GM21423 (cell line): Measurements from ENCODE around the gene FBXL13.
"Not testable (repeated sequence)": the region's sequence is repeated elsewhere in the genome, so short reads cannot be mapped to it uniquely, and the experiment has no call there.

Source experiments
- ATAC-seq: cut with Tn5 transposase; IDR thresholded peaks from one replicate; pipeline ENCODE4 v1.9.1; 2021; ENCODE audit warnings: mild to moderate bottlenecking, moderate library complexity; ENCODE audit not compliant: unreplicated experiment

Gene FBXL13

DNA sequence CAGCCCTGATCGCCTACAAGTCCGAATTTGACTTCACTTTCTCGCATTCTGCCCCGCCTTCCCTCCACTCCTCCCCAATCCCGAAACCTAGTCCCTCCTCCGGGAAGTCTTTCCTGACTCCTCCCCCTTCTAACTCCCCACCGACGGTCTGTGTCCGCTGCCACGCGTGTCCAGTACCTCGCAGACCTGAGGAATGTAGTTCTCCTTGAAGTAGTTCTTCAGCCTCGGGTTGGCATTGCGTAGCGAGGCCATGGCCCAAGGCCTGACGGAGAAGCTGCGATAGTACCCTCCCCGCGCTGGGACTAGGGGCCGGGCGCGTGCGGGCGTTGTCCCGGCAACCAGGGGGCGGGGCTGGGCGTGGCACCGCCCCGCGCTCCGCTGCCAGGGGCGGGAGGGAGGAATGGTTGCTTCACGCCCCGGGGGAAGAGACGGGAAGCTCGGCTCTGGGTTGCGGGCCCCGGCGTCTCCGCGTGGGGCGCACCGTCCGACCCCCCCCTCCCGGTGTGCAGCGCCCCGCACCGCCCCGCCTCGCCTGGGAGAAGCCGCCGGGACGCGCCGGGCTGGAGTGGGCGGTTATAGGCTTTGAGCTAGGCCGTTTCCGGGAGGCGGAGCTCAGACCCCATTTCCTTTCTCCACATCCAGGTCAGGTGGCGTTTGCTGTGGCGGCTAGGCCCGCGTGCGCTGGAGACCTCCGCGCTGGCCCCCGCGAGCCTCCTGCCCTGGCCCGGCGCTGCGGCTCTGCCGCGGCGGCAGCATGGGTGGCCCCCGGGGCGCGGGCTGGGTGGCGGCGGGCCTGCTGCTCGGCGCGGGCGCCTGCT lies at the start of gene FBXL13, which contains the start of gene ARMC10:
Gene FBXL13, minus strand, starts transcription at position 278 of the 818 bp plus-strand sequence.
Gene ARMC10, plus strand, starts transcription at position 622 of the 818 bp plus-strand sequence. Its CDS starts 133 bp downstream, at position 755.
- peak; percentile 89 for ATAC-seq

DNA sequence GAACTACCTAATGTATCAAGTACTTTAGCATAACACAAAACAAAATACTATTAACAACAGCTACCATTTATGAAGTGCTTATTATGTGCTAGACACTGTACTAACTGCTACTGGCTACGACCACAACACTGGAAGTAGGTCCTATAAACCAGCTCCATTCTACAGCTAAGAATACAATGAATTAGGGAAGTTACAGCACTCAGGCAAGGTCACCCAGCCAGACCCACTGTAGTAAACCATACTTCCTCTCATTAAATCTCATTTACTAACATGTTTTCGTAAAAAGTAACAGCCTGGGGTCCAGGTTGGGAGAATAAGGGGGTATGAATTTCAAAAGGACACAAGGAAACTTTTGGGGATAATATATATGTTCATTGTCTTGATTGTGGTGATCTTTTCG lies 48.9 kb upstream of the FBXL13 start:
- no peak for ATAC-seq

DNA sequence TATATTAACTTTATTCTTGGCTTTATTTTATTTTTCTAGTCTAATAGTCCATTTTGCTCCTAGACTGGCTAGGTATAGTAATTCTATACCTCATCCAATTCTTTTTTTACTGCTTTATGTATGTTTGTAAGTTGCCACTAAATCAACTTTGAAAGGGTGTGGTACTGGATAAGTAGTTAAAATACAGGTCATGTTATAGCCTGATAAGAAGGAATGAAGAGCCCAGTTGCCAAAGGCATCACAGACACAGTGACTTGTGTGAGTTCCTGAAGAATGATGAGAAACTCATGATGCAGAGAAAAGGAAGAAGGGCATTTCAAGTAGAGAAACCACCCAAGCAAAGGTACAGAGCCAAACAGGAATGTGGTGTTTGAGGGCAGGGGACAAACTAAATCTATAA lies 47.0 kb upstream of the FBXL13 start:
- ATAC-seq = no peak

DNA sequence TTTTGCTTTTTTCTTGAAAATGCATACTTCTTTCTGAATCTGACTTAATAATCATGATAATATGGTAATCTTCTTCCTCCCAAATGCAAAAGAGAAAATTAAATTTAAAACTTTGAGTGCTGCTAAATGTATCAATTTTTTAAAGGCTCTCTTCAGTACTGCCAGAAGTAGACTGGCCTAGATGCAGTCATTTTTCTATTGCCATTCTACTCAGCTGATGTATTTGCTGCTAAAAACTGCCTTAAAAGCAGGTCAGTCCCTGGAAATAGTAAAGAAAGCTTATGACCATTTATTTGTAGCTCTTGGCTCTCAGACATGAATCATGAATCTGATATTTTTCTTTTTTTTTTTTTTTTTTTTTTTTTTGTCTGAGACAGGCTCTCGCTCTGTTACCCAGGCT lies 45.8 kb upstream of the FBXL13 start:
- ATAC-seq = no peak

DNA sequence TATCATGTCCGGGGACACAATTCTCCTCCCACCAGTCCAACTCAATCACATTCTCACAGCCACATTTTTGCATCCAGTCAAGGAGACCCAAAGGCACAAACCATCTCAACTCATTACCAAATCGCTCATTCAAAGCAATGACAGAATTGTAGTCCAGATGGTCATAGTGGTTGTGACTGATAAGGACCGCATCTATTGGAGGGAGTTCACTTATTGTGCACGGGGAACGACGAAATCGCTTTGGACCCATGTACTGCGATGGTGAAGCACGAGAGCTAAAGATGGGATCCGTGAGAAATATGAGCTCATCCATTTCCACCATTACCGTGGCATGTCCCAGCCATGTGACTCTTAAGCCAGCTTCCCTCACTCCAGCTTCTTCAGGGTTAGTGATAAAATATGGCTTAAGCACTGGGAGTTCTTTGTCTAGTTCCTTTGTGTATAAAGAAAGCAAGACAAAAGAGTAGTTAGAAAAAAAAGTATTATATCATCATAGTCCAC lies 45.2 kb upstream of the FBXL13 start:
- no peak for ATAC-seq

DNA sequence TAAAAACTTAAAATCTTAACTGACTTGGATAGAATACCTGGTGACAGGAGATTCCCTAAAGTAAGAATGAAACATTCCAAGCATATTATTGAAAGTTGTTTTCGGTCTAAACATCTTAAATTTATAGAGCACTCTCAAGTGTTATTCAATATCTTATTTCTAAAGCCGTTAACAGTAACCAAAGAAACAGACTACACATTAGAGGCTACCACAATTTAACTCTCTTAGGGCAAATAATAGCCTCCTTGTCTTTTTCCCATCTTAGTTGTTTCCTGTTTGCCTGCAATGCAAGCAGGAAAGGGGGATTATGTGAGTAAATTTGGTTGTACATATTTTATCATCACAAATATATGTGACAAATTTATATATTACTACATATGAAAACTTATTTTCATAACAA lies 42.9 kb upstream of the FBXL13 start:
- no peak for ATAC-seq

DNA sequence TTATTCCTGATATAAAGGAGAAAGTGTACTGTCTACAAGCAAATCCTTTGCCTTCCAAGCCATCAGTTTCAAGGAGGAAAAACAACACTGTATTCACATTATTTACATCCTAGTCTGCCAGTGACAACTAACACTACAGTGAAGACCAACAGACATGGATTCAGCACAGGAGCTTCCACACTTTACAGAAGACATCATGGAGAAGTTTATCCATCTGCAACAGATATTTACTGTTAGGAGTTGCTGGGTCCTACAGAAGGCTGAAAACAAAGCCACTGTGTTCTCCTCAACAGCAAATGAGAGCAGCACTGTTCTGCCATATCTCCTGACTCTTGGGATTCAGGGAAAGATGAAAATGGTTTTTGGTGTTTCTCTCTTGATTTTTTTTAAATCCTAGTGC lies 42.4 kb upstream of the FBXL13 start:
- ATAC-seq = no peak

DNA sequence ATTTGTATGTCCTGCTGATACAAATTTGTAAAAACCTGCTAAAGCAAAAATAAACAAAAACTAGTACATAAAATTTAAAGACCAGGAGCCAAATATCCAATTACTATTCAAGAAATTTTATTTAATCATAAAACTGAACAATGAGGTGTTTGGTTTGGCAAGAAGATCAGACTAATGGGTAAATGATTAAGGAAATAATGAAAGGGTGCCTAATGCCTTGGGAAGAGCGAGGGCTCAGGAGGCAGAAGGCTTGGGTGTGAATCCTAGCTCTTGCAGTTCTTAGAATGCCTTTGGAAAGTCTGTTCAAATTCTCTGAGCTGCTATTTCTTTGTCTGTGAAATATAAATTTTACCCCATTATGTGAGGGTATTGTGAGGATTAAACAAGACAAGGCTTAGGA lies 41.9 kb upstream of the FBXL13 start:
- ATAC-seq = no peak

DNA sequence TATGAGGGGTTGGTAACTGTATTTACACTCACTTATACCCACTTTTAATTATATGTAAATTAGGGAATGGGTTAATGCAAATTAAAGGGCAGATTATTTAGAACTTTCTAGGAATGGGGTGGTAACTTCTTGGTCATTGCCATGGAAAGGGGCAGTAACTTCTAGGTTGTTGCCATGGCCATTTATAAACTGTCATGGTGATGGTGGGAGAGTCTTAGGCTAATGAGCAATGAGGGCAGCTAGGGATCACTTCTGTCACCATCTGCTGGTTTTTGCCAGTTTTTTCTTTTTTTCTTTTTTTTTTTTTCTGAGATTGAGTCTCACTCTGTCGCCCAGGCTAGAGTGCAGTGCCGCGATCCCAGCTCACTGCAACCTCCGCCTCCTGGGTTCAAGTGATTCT lies 41.2 kb upstream of the FBXL13 start:
- ATAC-seq = no peak

DNA sequence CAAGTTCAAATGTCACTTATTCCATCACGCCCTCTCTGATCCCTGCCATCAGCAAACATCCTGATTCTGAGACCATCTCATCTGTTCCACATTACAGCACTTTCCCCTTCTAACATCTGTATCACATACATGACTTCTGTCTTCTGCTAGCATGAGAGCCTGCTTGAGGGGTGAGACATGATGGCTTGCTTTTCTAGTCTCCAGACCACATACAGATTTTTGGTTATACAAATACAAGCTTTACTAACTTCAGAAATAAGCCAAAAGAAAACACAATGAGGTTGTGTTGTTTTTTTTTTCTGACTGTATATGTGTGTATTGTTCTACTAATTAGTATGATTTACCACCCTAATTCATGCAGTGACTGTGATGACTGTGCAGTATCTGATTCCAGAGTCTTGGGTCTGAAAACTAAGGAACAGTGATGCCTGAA lies 40.0 kb upstream of the FBXL13 start:
- ATAC-seq = no peak

DNA sequence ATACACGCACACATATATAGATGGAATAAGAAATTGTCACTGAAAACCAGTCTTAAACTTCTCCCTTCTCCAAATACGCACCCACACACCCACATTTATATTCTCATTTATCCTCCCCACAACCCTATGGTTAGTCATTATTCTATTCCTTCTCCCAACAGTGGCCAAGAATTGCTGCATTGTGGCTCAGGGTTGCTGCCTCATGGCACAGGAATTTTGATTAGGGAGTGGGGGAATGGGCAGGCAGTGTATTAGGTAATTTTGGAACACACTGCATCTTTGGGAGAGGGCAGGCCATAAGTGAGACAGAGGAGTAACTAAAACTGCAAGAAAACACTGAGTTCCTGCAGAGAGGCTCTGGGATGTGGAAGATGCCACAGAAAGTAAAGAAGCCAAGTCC lies 38.6 kb upstream of the FBXL13 start:
- no peak for ATAC-seq

DNA sequence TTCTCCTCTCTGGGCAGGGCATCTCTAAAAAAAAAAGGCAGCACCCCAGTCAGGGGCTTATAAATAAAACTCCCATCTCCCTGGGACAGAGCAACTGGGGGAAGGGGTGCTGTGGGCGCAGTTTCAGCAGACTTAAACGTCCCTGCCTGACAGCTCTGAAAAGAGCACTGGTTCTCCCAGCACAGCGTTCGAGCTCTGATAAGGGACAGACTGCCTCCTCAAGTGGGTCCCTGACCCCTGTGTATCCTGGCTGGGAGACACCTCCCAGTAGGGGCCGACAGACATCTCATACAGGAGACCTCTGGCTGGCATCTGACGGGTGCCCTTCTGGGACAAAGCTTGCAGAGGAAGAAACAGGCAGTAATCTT lies 32.1 kb upstream of the FBXL13 start:
- ATAC-seq = not testable (repeated sequence)

DNA sequence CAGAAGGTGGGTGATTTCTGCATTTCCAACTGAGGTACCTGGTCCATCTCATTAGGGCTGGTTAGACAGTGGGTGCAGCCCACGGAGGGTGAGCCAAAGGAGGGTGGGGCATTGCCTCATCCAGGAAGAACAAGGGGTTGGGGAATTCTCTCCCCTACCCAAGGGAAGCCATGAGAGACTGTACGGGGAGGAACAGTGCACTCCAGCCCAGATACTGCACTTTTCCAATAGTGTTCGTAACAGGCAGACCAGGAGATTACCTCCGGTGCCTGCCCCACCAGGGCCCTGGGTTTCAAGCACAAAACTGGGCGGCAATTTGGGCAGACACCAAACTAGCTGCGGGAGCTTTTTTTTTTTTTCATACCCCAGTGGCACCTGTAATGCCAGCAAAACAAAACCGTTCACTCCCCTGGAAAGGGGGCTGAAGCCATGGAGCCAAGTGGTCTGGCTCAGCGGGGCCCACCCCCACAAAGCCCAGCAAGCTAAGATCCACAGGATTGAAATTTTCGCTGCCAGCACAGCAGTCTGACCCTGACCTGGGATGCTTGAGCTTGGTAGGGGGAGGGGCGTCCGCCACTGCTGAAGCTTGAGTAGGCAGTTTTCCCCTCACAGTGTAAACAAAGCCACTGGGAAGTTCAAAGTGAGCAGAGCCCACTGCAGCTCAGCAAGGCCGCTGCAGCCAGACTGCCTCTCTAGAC lies 31.6 kb upstream of the FBXL13 start:
- no peak for ATAC-seq

DNA sequence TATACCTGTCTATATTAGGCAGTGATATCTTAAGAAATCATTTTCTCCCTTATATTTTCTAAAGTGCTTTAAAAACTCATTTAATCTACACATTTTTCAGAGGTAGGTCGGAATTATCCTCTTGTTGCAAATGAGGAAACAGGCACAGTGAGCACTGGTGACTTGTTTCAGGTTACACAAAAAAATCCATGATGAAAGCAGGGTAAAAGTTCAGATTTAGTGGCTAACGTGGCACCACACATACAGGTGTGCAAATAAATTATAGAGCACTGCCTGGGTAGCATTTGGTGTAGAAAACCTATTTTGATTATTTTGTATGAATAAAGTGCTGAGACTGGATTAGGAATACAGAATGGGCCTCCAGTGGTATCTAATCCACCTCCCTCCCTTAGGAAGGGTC lies 26.9 kb upstream of the FBXL13 start:
- no peak for ATAC-seq

DNA sequence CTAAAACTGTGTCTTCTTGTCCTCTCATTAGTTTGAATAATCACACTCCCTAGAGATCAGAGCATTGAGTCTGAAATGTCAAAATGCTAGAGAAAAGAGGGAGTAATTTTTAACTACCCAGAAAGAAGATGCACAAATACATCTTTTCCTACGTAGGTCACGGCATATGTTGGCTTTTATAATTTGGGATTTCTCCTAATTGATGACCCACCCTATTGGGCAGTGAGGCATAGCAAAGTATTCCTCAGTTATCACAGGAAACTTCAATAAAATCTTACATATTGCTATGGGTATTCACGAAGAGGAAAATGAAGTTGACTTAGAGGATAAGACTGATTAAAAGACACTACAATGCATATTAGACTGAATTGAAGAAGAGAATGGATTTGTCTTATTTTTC lies 25.8 kb upstream of the FBXL13 start:
- no peak for ATAC-seq

DNA sequence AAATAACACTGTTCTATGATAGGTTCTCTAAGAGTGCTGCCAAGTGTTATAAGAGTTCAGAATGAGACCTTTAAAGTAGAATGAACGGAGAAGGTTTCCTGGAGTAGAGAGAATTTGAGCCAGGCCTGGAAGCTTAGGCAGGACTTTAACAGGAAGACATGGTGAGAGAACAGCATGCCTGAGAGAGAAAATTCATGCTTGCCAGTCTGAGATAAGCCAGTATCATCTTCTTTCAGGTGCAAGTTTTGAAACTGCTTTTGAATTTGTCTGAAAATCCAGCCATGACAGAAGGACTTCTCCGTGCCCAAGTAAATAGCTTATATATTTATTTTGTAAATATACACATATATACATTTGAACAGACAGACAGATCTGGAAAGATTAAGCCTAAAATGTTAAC lies 22.4 kb upstream of the FBXL13 start:
- no peak for ATAC-seq

DNA sequence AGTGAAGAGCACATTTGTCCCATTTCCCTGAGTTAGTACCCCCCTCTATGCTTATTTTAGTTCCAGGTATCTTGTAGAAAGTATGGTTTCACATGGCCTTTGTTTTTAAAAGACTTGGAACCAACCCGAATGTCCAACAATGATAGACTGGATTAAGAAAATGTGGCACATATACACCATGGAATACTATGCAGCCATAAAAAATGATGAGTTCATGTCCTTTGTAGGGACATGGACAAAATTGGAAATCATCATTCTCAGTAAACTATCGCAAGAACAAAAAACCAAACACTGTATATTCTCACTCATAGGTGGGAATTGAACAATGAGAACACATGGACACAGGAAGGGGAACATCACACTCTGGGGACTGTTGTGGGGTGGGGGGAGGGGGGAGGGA lies 21.0 kb upstream of the FBXL13 start:
- ATAC-seq = not testable (repeated sequence)

DNA sequence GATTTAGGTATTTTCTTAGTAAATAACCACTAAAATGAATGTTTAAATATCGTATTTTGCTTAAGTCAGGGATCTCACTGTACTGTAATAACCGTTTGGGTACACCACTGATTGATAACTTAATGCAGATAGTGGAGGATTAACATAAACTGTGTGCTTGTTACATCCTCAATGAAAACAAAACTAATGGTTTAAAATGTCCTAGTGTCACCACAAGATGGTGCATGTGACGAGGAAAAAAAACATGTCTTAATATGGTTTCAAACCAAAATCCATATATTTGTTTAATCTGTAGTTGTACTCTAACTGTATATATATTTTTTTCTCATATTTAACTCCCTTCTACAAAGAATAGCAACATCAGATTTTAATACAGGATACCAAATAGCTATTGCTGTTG lies 19.5 kb upstream of the FBXL13 start:
- no peak for ATAC-seq

DNA sequence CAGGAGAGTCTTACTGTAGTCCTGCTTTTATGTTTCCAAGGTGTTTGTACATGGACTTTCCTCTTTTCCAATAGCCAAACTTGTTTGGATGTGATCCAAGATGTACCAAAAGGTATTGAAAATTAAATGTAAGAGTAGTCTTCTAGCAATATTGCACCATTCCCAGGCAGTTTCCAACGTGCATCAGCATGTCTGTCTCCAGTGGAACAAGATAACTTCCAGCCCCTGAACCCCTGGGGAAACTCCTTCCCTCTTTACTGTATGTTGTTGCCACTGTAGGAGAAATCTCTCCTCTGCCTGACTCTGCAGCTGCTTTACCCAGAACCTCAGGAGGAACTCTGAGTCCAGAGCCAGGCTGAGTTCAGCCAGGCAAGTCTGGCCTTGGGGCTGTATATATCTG lies 18.8 kb upstream of the FBXL13 start:
- ATAC-seq = no peak

DNA sequence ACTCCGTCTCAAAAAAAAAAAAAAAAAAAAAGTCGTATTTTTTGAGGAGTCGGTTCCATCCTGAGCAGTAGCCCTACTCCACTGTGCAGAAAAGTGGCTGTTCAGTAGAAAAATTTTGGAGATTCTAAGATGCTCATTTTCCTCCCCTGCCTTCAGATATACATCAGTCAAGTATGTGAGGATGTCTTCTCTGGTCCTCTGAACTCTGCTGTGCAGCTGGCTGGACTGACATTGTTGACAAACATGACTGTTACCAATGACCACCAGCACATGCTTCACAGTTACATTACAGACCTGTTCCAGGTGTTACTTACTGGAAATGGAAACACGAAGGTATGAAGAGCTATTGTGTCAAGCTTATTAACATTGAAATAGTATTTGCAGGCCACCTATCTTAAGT lies 17.7 kb upstream of the FBXL13 start:
- ATAC-seq = not testable (repeated sequence)

DNA sequence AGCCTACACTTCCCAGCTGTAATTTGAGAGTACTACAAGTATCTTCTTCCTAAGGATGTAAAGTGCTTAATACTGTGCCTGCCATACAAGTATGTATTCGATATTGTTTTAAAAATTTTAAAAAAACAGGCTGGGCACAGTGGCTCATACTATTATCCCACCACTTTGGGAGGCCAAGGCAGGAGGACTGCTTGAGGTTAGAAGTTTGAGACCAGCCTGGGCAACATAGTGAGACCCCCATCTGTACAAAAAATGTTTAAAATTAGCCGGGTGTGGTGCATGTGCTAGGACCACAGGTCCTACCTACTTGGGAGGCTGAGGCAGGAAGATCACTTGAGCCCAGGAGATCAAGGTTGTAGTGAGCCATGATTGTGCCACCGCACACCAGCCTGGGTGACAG lies 8.6 kb upstream of the FBXL13 start:
- no peak for ATAC-seq

DNA sequence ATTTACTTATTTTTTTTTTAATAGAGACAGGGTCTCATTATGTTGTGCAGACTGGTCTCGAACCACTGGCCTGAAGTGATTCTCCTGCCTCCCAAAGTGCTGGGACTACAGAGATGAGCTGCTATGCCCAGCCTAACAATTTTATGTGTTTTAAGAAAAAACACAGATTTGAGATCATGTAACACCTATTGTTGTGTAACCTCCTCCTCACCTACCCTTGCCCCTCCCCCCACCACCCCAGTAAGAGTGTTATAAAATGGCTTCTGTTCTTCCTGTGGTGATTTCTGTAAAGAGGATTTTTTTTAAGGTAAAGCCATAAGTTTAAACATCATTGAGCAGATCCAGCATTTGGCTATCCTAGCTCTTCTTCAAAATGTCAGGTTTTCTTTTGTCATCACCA lies 7.9 kb upstream of the FBXL13 start:
- no peak for ATAC-seq
